Sigmoid colon (tissue), 7 donors: ENCODE results near the gene FAM241B. TPM values are rescaled to one million over a fixed set of nuclear protein-coding genes. Genes with fewer than 3 reads are reported as not detected.

Source experiments
- DNase-seq: peaks from one replicate; pipeline ENCODE4 v3.0.0-alpha.2; 2019
- H3K27ac ChIP-seq, 4 donors: fragments of 200-600 bp; sonication (generic); one replicate each; pipeline ENCODE4 v1.5.1; 2016 to 2019; ENCODE audit warnings: mild to moderate bottlenecking in 1 of 4
- H3K27me3 ChIP-seq, 3 donors: fragments of 200-600 bp; sonication (generic); one replicate each; pipeline ENCODE4 v1.5.1; 2019; ENCODE audit warnings: mild to moderate bottlenecking in 1 of 3
- H3K36me3 ChIP-seq, 4 donors: fragments of 200-600 bp; sonication (generic); one replicate each; pipeline ENCODE4 v1.5.1; 2016 to 2019
- H3K4me1 ChIP-seq, 4 donors: fragments of 200-600 bp; sonication (generic); one replicate each; pipeline ENCODE4 v1.5.1; 2017 to 2019
- H3K4me3 ChIP-seq, 4 donors: fragments of 200-600 bp; sonication (generic); one replicate each; pipeline ENCODE4 v1.5.1; 2017 to 2019; ENCODE audit warnings: mild to moderate bottlenecking in 2 of 4, moderate library complexity in 1 of 4
- H3K9me3 ChIP-seq, 4 donors: fragments of 200-600 bp in 3 of 4; sonication (generic) in 3 of 4; one replicate each; pipeline versions ENCODE4 v1.5.1 to v1.6.1; 2013 to 2019
- EP300 ChIP-seq, 4 donors: sonication (generic); formaldehyde crosslinking; IDR thresholded peaks; one replicate each; pipeline ENCODE4 v1.6.1; 2017; ENCODE audit warnings: antibody characterized with exemption in 4 of 4
- POLR2A ChIP-seq, 2 donors: fragments of 450-650 bp; IDR thresholded peaks; one replicate each; pipeline ENCODE4 v1.6.1; 2016; ENCODE audit warnings: antibody characterized with exemption in 2 of 2, mild to moderate bottlenecking in 2 of 2, moderate library complexity in 2 of 2
- POLR2AphosphoS5 ChIP-seq, 4 donors: sonication (generic); formaldehyde crosslinking; IDR thresholded peaks; one replicate each; pipeline ENCODE4 v1.6.1; 2017; ENCODE audit warnings: antibody characterized with exemption in 4 of 4
- WGBS, 2 donors: extraction: QIAGEN DNeasy Blood & Tissue Kit; methylation state at CpG; one replicate each; pipeline ENCODE4 v1.1.7; 2013; 5-methylcytosine and 5-hydroxymethylcytosine counted together
- intact Hi-C: fragments of 100-400 bp; cut with DNase I; formaldehyde crosslinking; loops from one replicate; pipeline ENCODE4 v1.15.1; 2023
- polyA plus RNA-seq, 3 donors: library from polyadenylated mRNA; stranded (reverse); fragments of 200-250 nt; gene quantifications; one replicate each; pipeline ENCODE4 v1.2.3, GENCODE V29; 2013
- total RNA-seq, 4 donors: library from RNA; depleted of rRNA; stranded (reverse); fragments of >200 nt; gene quantifications; one replicate each; pipeline ENCODE4 v1.1.0, GENCODE V29; 2016
- TF ChIP-seq, protein P1 (sequence below), 4 experiments: fragments of 450-650 bp in 3 of 4; fragments of 200-600 bp in 1 of 4; IDR thresholded peaks; one replicate each; pipeline ENCODE4 v1.5.1; 2016 to 2019; ENCODE audit warnings: antibody characterized with exemption in 4 of 4, mild to moderate bottlenecking in 3 of 4, moderate library complexity in 2 of 4
- donor health status: healthy with polysubstance abuse.
- donor health status: Bipolar disorder and iron deficiency.
- donor health status: healthy.

Gene FAM241B
- total and polyA plus RNA-seq, 7 donors, result 2.5 to 6.9 (median 3.6) TPM

DNA sequence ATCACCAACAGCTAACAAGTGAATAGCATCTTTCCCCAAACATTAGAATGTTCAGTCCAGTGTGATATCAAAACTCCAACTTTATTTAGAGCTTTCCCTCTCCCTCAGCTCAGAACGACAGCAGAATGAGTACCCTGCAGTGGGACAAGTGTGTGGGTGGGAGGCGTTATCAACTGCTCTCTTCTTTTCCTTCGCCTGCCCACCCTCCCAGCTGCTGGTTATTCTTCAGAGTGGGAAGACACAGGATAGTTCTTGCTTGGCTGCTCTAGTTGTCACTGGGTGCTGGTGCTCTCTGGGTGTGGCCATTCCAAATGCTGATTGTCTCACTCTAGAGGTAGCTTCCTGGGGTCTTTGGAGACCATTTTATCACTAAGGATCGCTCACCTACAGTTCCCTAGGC, 13.7 kb upstream of the FAM241B start:
- Histone ChIP-seq H3K27ac (no peak overlapping the region), H3K36me3 (no peaks in the 10 kb centered on the region), H3K4me3 (no peak overlapping the region), H3K27me3 (peaks cover 0 to 9% (median 0%) of the 10 kb centered on the region in 3 donors), H3K9me3 (no peaks in the 10 kb centered on the region), H3K4me1 (no peaks in the 10 kb centered on the region)
- no peak for TF ChIP-seq EP300 (IDR thresholded peaks at IDR 0.05)
- TF ChIP-seq, protein P1, sequence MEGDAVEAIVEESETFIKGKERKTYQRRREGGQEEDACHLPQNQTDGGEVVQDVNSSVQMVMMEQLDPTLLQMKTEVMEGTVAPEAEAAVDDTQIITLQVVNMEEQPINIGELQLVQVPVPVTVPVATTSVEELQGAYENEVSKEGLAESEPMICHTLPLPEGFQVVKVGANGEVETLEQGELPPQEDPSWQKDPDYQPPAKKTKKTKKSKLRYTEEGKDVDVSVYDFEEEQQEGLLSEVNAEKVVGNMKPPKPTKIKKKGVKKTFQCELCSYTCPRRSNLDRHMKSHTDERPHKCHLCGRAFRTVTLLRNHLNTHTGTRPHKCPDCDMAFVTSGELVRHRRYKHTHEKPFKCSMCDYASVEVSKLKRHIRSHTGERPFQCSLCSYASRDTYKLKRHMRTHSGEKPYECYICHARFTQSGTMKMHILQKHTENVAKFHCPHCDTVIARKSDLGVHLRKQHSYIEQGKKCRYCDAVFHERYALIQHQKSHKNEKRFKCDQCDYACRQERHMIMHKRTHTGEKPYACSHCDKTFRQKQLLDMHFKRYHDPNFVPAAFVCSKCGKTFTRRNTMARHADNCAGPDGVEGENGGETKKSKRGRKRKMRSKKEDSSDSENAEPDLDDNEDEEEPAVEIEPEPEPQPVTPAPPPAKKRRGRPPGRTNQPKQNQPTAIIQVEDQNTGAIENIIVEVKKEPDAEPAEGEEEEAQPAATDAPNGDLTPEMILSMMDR (IDR thresholded peaks at IDR 0.05), result no peak
- no peak for TF ChIP-seq POLR2A (IDR thresholded peaks at IDR 0.05)
- TF ChIP-seq POLR2AphosphoS5 (IDR thresholded peaks at IDR 0.05), result no peak
- 83 to 88% methylated on average over 4 of the region's 4 CpGs for WGBS, 2 donors
- no peak for DNase-seq
- intact Hi-C loops, result no loop called here

DNA sequence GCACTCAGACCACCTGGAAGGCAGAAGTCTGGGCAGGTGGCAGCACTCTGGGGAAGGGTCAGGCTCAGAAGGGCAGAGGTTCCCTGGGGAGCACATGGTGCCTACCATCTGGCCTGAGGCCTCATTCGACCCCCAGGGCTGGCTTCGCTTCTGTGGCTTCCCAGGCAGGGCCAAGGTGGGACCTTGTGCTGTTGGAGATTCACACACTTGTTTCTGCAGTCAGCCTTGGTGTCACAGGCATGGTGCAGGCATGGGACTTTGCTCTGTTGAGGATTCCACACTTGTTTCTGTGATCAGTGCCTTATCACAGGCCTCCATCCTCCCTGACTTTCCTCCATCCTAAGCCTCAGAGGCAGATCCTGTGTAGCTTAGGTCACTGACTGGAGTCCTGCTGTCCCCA, 11.3 kb upstream of the FAM241B start:
- no peak overlapping the region for H3K4me3 ChIP-seq
- no peak for DNase-seq
- H3K9me3 ChIP-seq, result no peaks in the 10 kb centered on the region
- 83 to 95% methylated on average over 2 of the region's 2 CpGs for WGBS, 2 donors
- no peaks in the 10 kb centered on the region for H3K4me1 ChIP-seq
- H3K36me3 ChIP-seq, result no peaks in the 10 kb centered on the region
- no peak for TF ChIP-seq EP300 (IDR thresholded peaks at IDR 0.05)
- TF ChIP-seq POLR2AphosphoS5 (IDR thresholded peaks at IDR 0.05), result no peak
- TF ChIP-seq, protein P1 (IDR thresholded peaks at IDR 0.05), result no peak
- peaks cover 0 to 12% (median 0%) of the 10 kb centered on the region in 3 donors for H3K27me3 ChIP-seq
- H3K27ac ChIP-seq, result no peak overlapping the region
- intact Hi-C loops, result no loop called here

DNA sequence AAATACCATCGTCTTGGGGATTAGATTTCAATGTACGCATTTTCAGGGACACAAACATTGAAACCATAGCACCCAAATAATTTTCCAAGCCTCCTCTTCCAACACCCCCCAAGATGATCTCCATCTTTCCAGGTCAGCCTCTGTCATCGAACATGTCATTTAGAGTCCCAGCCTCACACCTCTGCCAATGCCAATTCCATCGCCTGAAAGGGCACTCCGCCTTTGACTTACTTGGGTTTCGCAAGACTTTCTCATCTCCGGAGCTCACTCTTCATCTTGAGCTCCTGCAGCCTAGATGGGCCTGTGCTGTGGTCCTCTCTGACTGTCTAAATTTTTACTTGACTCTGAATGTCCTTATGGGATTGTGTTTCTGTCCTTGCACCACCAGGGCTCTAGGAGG, 10.4 kb upstream of the FAM241B start:
- no peak for DNase-seq
- H3K27ac ChIP-seq, result no peak overlapping the region
- peaks cover 0 to 12% (median 0%) of the 10 kb centered on the region in 3 donors for H3K27me3 ChIP-seq
- no peaks in the 10 kb centered on the region for H3K9me3 ChIP-seq
- no peaks in the 10 kb centered on the region for H3K4me1 ChIP-seq
- H3K4me3 ChIP-seq, result no peak overlapping the region
- 92 to 93% methylated on average over 7 of the region's 7 CpGs for WGBS, 2 donors
- no peaks in the 10 kb centered on the region for H3K36me3 ChIP-seq
- TF ChIP-seq POLR2AphosphoS5 (IDR thresholded peaks at IDR 0.05) (no peak), POLR2A (IDR thresholded peaks at IDR 0.05) (no peak), EP300 (IDR thresholded peaks at IDR 0.05) (no peak)
- TF ChIP-seq, protein P1 (IDR thresholded peaks at IDR 0.05), result no peak
- intact Hi-C loops, result no loop called here

DNA sequence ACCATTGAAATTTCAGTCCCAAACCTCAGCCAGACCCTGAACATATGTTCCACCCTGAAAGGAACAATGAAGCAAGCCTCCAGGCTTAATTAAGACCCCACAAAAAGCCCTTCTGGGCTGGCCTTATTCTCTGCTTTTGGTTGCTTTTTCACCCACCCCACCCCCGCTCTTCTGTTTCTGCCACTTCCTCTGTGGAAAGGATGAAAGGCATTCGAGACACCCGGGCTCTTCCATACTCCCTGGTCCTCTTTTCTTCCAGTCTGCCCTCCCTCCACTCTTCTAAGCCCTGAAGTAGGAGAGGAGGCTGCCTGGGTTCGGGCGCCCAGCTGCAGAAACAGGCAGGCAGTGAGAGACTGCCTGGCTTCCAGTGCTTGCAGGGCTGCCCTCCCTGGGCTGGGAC, 9.4 kb upstream of the FAM241B start:
- 48 to 64% methylated on average over 5 of the region's 5 CpGs for WGBS, 2 donors
- TF ChIP-seq POLR2A (IDR thresholded peaks at IDR 0.05), result no peak
- TF ChIP-seq, protein P1 (IDR thresholded peaks at IDR 0.05), result no peak
- TF ChIP-seq POLR2AphosphoS5 (IDR thresholded peaks at IDR 0.05), result no peak
- TF ChIP-seq EP300 (IDR thresholded peaks at IDR 0.05), result no peak
- intact Hi-C loops, result no loop called here

DNA sequence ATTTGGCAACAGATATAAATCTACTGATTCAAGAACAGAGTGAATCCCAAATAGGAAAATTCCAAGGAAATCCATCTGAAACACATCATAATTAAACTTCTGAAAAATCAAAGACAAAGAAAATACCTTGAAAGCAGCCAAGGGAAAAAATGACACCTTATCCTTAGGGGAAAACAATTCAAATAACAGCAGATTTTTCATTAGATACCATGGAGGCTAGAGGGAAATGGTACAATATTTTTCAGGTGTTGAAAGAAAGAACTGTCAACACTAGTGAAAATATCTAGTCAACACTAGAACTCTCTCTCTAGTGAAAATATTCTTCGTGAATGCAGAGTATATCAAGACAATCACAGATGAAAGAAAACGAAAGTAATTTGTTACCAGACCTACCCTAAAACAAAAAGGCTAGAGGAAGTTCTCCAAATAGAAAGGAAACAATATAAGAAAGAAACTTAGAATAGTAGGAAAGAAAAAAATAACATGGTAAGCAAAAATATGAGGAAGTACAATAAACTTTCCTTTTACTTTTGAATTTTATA, 5.7 kb upstream of the FAM241B start:
- no peak overlapping the region for H3K27ac ChIP-seq
- H3K4me1 ChIP-seq, result no peaks in the 10 kb centered on the region
- 26% methylated on average over 2 of the region's 2 CpGs for WGBS, 2 donors
- intact Hi-C loops, result no loop called here
- no peaks in the 10 kb centered on the region for H3K36me3 ChIP-seq
- TF ChIP-seq EP300 (IDR thresholded peaks at IDR 0.05) (no peak), POLR2AphosphoS5 (IDR thresholded peaks at IDR 0.05) (no peak), POLR2A (IDR thresholded peaks at IDR 0.05) (no peak)
- DNase-seq, result no peak
- H3K27me3 ChIP-seq, result peaks cover 0 to 12% (median 0%) of the 10 kb centered on the region in 3 donors
- no peaks in the 10 kb centered on the region for H3K9me3 ChIP-seq
- no peak overlapping the region for H3K4me3 ChIP-seq

More for the DNA sequence above, 9.4 kb upstream of the FAM241B start:
- Histone ChIP-seq H3K9me3 (no peaks in the 10 kb centered on the region), H3K27ac (no peak overlapping the region), H3K27me3 (peaks cover 0 to 12% (median 0%) of the 10 kb centered on the region in 3 donors), H3K4me3 (no peak overlapping the region), H3K4me1 (no peaks in the 10 kb centered on the region), H3K36me3 (no peaks in the 10 kb centered on the region)
- DNase-seq, result no peak
